Activated CD4-positive, alpha-beta memory T cell treated with anti-CD3 and anti-CD28 coated beads, Interleukin-2, amount 10 ng/mL, durations not matched to agents 7 days and 5 days (primary cell): Measurements from ENCODE around the gene GSC2. TPM values are rescaled to one million over a fixed set of nuclear protein-coding genes. Genes with fewer than 3 reads are reported as not detected.

Experiments used
- CTCF ChIA-PET: fragments of 350-600 bp; sonication (Branson Sonifier 250); formaldehyde crosslinking; loops from one replicate; lab custom pipeline; 2021; ENCODE audit warnings: antibody characterized with exemption, inconsistent platforms; lab: Charles Lee
- POLR2A ChIA-PET: fragments of 350-600 bp; sonication (Branson Sonifier 250); formaldehyde crosslinking; loops from one replicate; lab custom pipeline; 2021; ENCODE audit warnings: antibody characterized with exemption; lab: Charles Lee
- DNase-seq: peaks from one replicate; pipeline ENCODE4 v3.0.0-alpha.2; 2020
- H3K27ac Mint-ChIP-seq: one replicate; pipeline ENCODE4 v1.8.0; 2021; ENCODE audit warnings: mild to moderate bottlenecking, mixed read lengths
- H3K27me3 Mint-ChIP-seq: one replicate; pipeline ENCODE4 v1.8.0; 2021; ENCODE audit warnings: mixed read lengths
- H3K36me3 Mint-ChIP-seq: one replicate; pipeline ENCODE4 v1.8.0; 2021; ENCODE audit warnings: low read depth, mixed read lengths
- H3K4me1 Mint-ChIP-seq: one replicate; pipeline ENCODE4 v1.8.0; 2021; ENCODE audit warnings: mixed read lengths
- H3K4me3 Mint-ChIP-seq: one replicate; pipeline ENCODE4 v1.8.0; 2021; ENCODE audit warnings: mild to moderate bottlenecking, mixed read lengths
- H3K9me3 Mint-ChIP-seq: one replicate; pipeline ENCODE4 v1.8.0; 2021; ENCODE audit warnings: mixed read lengths
- total RNA-seq, 2 experiments: library from RNA; stranded (reverse); gene quantifications; one replicate each; pipeline ENCODE4 v1.2.3, GENCODE V29; 2021

Gene GSC2
- total RNA-seq, 2 experiments from 2014 or later = not detected

DNA sequence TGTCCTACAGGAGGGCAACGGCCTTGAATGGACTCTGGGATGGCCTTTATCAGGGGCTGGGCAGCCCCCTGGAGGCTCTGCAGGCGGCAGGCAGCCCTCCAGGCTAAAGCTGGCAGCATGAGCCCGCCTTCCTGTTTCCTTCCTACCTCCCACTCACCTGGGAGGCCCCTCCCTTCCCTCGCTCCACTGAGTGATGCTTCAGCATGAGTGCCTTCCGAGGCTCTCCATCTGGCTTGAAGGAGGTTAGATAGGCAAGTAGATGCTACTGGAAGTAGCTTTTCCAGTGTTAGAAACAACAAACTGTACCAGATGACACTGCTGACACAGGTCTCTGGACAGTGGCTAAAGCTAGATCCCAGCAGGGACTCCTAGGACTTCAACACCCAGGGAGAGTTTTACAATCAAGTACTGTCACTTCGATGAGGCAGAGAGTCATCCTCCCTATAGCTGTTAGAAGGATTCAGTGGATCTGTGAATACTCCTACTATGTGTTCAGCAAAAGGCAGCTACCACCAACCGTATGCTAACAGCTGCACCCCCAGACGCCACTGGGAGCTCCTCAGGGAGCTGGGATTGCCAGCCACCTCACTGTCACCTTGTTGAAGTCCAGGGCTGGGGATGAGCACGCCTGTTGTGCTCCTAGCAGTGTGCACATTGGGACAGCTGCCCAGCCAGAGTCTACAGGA lies 32.5 kb upstream of the GSC2 start:
- Mint-ChIP-seq H3K27me3 (peaks cover 2% of the 10 kb centered on the region), H3K4me3 (no peak overlapping the region), H3K36me3 (no peaks in the 10 kb centered on the region), H3K9me3 (no peaks in the 10 kb centered on the region), H3K27ac (no peak overlapping the region), H3K4me1 (peaks cover 22% of the 10 kb centered on the region)
- no peak for DNase-seq
- POLR2A ChIA-PET = interaction anchor here (0.9 to 2.1 kb wide), 3 partner anchors 13 to 61 kb away, joined by 3 to 8 read pairs (median 4); partner anchors contain the start of gene ESS2
- CTCF ChIA-PET = no interaction called here

DNA sequence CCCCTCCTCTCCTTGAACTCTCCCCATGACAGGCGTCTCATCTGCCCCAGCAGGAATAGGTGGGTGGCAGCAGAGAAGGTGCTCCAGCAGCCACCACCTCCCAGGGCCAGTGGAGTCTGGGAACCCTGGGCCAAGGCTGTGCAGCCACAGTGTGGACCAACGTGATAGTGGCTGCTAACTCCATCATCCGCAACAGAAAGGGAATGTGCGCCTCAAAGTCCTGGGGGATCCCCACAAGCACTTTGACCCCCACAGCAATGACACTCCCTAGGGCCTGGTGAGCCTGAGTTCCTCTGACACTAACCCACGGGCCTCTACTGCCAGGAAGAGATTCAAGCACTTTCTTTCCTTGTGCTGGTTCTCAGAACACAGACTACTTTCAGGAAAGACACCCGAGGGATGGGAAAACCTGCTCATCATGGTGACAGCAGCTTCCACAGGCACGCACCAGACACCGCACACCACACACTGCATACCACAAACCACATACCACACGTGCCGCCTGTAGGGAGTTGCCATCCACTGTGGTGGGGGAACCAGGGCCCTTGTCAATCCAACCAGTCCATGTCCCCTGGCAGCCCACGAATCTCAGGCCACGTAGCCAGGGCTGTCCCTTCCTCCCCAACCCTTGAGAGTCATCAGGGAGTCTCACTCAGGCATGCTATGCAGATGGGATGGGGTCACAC lies 31.8 kb upstream of the GSC2 start:
- H3K27ac Mint-ChIP-seq = no peak overlapping the region
- no peak overlapping the region for H3K4me3 Mint-ChIP-seq
- no peaks in the 10 kb centered on the region for H3K9me3 Mint-ChIP-seq
- DNase-seq = no peak
- ChIA-PET POLR2A (interaction anchor here (2.1 kb wide), 1 partner anchor 38 kb away, joined by 8 read pairs; the partner anchor contains the start of gene ESS2), CTCF (no interaction called here)
- no peaks in the 10 kb centered on the region for H3K36me3 Mint-ChIP-seq
- peaks cover 24% of the 10 kb centered on the region for H3K4me1 Mint-ChIP-seq
- H3K27me3 Mint-ChIP-seq = peaks cover 2% of the 10 kb centered on the region

- Mint-ChIP-seq H3K36me3 (no peaks in the 10 kb centered on the region), H3K9me3 (no peaks in the 10 kb centered on the region), H3K4me1 (peaks cover 30% of the 10 kb centered on the region), H3K4me3 (no peak overlapping the region), H3K27me3 (peaks cover 2% of the 10 kb centered on the region), H3K27ac (no peak overlapping the region)
- ChIA-PET POLR2A (interaction anchor here (2.1 kb wide), 1 partner anchor 37 kb away, joined by 8 read pairs; the partner anchor contains the start of gene ESS2), CTCF (no interaction called here)
- DNase-seq = no peak
These were observed 30.8 kb upstream of the GSC2 start for GRCh38 chr22:19180740-19181410.

- CTCF ChIA-PET = interaction anchor here (1.1 to 2.5 kb wide), 3 partner anchors 36 to 450 kb away, joined by 3 to 12 read pairs (median 3); partner anchors contain the start of genes CLTCL1 and ESS2
- Mint-ChIP-seq H3K4me1 (peaks cover 32% of the 10 kb centered on the region), H3K27ac (no peak overlapping the region), H3K27me3 (peaks cover 2% of the 10 kb centered on the region), H3K36me3 (no peaks in the 10 kb centered on the region), H3K4me3 (no peak overlapping the region), H3K9me3 (no peaks in the 10 kb centered on the region)
- POLR2A ChIA-PET = interaction anchor here (1.0 to 2.4 kb wide), 2 partner anchors 15 to 36 kb away, joined by 3 to 16 read pairs; partner anchors contain the start of gene ESS2
- no peak for DNase-seq
These were observed 30.1 kb upstream of the GSC2 start for GRCh38 chr22:19180234-19180633.

GRCh38 chr22:19179497-19180048 lies 29.5 kb upstream of the GSC2 start:
- peaks cover 32% of the 10 kb centered on the region for H3K4me1 Mint-ChIP-seq
- CTCF ChIA-PET = interaction anchor here (0.8 to 2.5 kb wide), 11 partner anchors 12 to 450 kb away, joined by 3 to 12 read pairs (median 3); partner anchors contain the start of genes CLTCL1 and ESS2
- peak; percentile 63 for DNase-seq

DNA sequence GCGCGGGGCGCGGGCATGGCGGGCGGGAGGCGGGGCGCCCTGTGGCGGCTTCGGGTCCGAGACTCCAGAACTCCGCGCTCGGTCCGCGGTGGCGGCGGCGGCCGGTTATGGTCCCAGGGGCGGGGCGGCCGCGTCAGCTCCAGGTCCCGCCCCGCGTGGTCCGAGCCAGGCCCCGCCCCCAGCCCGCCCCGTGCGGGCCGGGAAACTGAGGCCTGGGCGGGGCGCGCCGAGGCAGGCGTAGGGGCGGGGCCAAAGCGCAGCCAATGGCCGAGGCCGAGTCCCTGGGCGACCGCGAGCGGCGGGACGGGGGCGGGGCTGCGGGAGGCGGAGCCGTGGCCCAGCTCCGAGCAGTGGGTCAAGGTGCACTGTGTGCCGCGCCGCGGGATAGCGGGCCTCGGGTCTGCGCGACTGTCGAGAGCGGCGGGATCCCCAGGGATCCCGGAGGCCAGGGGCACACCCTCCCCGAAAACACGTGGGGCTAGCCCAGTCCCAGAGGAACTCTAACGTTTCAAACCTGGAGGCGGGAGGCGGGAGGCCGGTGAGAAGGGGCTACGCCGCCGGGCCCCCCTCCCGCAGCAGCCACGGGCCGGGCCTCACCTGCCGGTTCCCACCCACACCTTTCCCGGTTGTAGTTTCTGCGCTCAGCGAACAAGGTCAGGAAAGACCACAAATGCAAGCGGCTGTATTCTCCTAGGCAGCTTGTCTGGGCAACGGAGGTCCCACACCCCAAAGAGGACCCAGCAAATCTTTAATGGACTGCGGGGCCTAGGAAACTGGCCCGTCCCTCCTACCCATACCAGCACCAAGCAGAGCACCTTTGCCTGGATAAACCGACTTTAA lies 28.8 kb upstream of the GSC2 start, which contains the start of gene SLC25A1:
SLC25A1 (minus strand) TSS at position 80 of the 840 bp plus-strand sequence; CDS start at position 17, 63 bp downstream.
- peaks cover 2% of the 10 kb centered on the region for H3K27me3 Mint-ChIP-seq
- POLR2A ChIA-PET = interaction anchor here (0.8 to 2.4 kb wide), 6 partner anchors 35 to 301 kb away, joined by 3 to 16 read pairs (median 4); partner anchors contain the start of genes CLTCL1, ESS2, HIRA and MRPL40
- H3K27ac Mint-ChIP-seq = peak within 1 kb of the TSS; percentile 21

More at GRCh38 chr22:19179497-19180048, 29.5 kb upstream of the GSC2 start:
- Mint-ChIP-seq H3K27me3 (peaks cover 2% of the 10 kb centered on the region), H3K36me3 (no peaks in the 10 kb centered on the region), H3K4me3 (peak overlapping the region; percentile 72), H3K27ac (peak overlapping the region; percentile 21), H3K9me3 (no peaks in the 10 kb centered on the region)
- POLR2A ChIA-PET = interaction anchor here (1.0 to 2.4 kb wide), 6 partner anchors 16 to 301 kb away, joined by 3 to 16 read pairs (median 4); partner anchors contain the start of genes CLTCL1, ESS2, HIRA and MRPL40

DNA sequence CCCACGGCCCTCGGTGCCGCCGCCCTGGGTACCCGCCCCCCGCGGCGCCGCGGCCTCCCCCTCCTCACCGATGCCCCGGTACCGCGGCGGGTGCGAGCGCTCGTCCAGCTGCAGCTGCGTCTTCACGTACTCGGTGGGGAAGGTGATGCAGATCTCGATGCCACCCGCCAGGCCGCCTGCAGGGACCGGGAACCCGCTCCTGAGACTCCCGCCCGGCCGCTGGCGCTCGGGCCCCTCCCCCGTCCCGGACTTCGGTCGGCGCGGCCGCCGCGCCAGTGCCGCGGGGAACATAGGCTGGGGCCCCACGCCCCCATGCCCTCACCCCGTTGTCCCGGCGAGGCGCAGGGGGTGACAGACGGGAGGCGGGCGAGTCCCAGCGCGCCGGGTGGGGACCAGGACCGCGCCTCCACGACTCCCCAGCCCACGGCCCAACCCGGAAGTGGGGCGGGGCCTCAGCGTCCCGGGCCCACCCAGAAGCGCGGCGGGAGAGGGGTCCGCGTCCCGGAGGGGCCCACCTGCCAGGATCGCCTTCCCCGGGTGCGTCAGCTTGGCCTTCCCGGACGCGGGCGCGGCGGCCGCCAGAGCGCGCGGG lies 28.1 kb upstream of the GSC2 start:
- Mint-ChIP-seq H3K4me1 (peaks cover 39% of the 10 kb centered on the region), H3K27me3 (peaks cover 2% of the 10 kb centered on the region), H3K9me3 (no peaks in the 10 kb centered on the region), H3K27ac (no peak overlapping the region), H3K4me3 (peak overlapping the region; percentile 72), H3K36me3 (no peaks in the 10 kb centered on the region)
- peak; percentile 65 for DNase-seq
- POLR2A ChIA-PET = interaction anchor here (0.8 to 2.4 kb wide), 5 partner anchors 29 to 300 kb away, joined by 3 to 16 read pairs (median 3); partner anchors contain the start of genes CLTCL1 and ESS2
- CTCF ChIA-PET = interaction anchor here (0.6 to 2.5 kb wide), 4 partner anchors 18 to 299 kb away, joined by 3 to 12 read pairs (median 4); partner anchors contain the start of gene ESS2

More for the DNA sequence above, 28.8 kb upstream of the GSC2 start, which contains the start of gene SLC25A1:
- CTCF ChIA-PET = interaction anchor here (0.8 to 2.5 kb wide), 9 partner anchors 11 to 298 kb away, joined by 3 to 12 read pairs (median 3); partner anchors contain the start of gene ESS2
- H3K4me1 Mint-ChIP-seq = peaks cover 32% of the 10 kb centered on the region
- no peaks in the 10 kb centered on the region for H3K9me3 Mint-ChIP-seq
- H3K36me3 Mint-ChIP-seq = no peaks in the 10 kb centered on the region
- DNase-seq = peak; percentile 89
- peak within 1 kb of the TSS; percentile 72 for H3K4me3 Mint-ChIP-seq

GRCh38 chr22:19177164-19178064 lies 27.3 kb upstream of the GSC2 start:
- H3K27ac Mint-ChIP-seq = peak overlapping the region; percentile 31
- ChIA-PET POLR2A (interaction anchor here (1.6 kb wide), 1 partner anchor 28 kb away, joined by 3 read pairs; no protein-coding TSS in a partner anchor), CTCF (interaction anchor here (0.6 to 2.5 kb wide), 2 partner anchors 33 to 118 kb away, joined by 3 to 12 read pairs; partner anchors contain the start of gene ESS2)
- no peaks in the 10 kb centered on the region for H3K36me3 Mint-ChIP-seq
- H3K27me3 Mint-ChIP-seq = no peaks in the 10 kb centered on the region
- no peaks in the 10 kb centered on the region for H3K9me3 Mint-ChIP-seq
- peak overlapping the region; percentile 68 for H3K4me3 Mint-ChIP-seq
- peaks cover 44% of the 10 kb centered on the region for H3K4me1 Mint-ChIP-seq
- DNase-seq = no peak

DNA sequence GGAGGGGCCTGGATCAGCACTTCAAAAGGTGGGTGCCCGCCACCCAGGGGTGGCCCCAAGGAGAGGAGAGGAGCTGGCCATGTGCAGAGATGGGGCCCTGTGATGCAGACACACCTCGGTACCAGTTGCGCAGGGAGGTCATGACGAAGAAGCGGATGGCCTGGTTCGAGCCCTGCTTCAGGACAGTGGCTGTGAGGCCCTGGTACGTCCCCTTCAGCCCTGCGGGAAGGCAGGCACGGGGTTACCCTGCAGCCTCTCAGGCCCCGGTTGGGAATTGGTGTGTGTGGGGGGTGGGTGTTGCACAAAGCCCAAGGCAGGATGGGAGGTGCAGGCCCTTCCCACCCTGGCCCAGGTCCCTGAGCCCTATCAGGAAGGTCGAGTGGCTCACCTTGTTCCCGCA lies 26.6 kb upstream of the GSC2 start:
- H3K27ac Mint-ChIP-seq = peak overlapping the region; percentile 31
- CTCF ChIA-PET = interaction anchor here (1.5 kb wide), 1 partner anchor 32 kb away, joined by 4 read pairs; the partner anchor contains the start of gene ESS2
- no peaks in the 10 kb centered on the region for H3K27me3 Mint-ChIP-seq
- peak overlapping the region; percentile 68 for H3K4me3 Mint-ChIP-seq
- no peak for DNase-seq
- no peaks in the 10 kb centered on the region for H3K36me3 Mint-ChIP-seq
- POLR2A ChIA-PET = interaction anchor here (1.6 kb wide), 1 partner anchor 28 kb away, joined by 3 read pairs; no protein-coding TSS in a partner anchor
- H3K4me1 Mint-ChIP-seq = peaks cover 42% of the 10 kb centered on the region
- no peaks in the 10 kb centered on the region for H3K9me3 Mint-ChIP-seq

DNA sequence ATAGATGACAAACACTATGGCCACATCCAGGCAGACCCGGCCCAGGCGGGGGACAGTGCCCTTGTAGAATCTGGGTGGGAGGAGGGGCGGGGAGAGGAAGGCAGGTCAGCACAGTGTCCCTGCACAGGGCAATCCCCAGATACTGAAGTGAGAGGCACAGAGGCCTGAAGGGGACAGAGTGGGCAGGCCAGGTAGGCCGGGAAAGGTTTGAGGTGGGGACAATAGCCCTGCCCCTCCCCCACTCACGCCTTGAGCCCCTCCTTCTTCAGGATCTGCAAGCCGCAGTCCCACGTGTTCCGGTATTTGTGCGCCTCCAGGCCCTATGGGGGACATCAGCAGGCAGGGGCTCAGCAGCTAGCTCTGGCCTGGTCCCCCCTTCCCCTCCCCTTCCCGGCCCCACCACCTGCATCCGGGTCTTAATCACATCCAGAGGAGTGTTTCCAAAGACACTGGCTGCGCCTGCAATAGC lies 26.1 kb upstream of the GSC2 start:
- Mint-ChIP-seq H3K27ac (no peak overlapping the region), H3K4me1 (peaks cover 42% of the 10 kb centered on the region), H3K9me3 (no peaks in the 10 kb centered on the region), H3K4me3 (peak overlapping the region; percentile 33), H3K27me3 (no peaks in the 10 kb centered on the region), H3K36me3 (peaks cover 2% of the 10 kb centered on the region)
- no peak for DNase-seq
- CTCF ChIA-PET = interaction anchor here (1.5 kb wide), 1 partner anchor 32 kb away, joined by 4 read pairs; the partner anchor contains the start of gene ESS2
- POLR2A ChIA-PET = interaction anchor here (1.0 to 1.6 kb wide), 2 partner anchors 27 to 33 kb away, joined by 3 read pairs; no protein-coding TSS in a partner anchor
